GM23338 (cell line): ENCODE data around the gene KRTAP13-4. TPM values are rescaled to one million over a fixed set of nuclear protein-coding genes. Genes with fewer than 3 reads are reported as not detected.

ENCODE experiments used
- ATAC-seq: fragments of 200-7000 bp; cut with Tn5 transposase; 3 replicates; pipeline ENCODE4 v1.9.1; 2020
- DNase-seq: peaks from one replicate; pipeline ENCODE4 v3.0.0-alpha.2; 2015; ENCODE audit warnings: low spot score
- H2AFZ ChIP-seq: fragments of 200-600 bp; sonication (generic); 2 replicates; pipeline ENCODE4 v1.8.0; 2016; ENCODE audit warnings: antibody characterized with exemption, mild to moderate bottlenecking, moderate library complexity
- H3F3A ChIP-seq: fragments of 200-600 bp; sonication (generic); replicated peaks from 2 replicates; pipeline ENCODE4 v1.8.0; 2017; ENCODE audit warnings: antibody characterized with exemption, mixed run types, low read depth
- H3K27ac ChIP-seq: fragments of 200-600 bp; sonication (generic); 2 replicates; pipeline ENCODE4 v1.6.1; 2016; ENCODE audit warnings: low read depth
- H3K27me3 ChIP-seq: fragments of 200-600 bp; sonication (generic); 2 replicates; pipeline ENCODE4 v1.8.0; 2016; ENCODE audit warnings: mild to moderate bottlenecking, mixed run types, moderate library complexity; ENCODE audit not compliant: insufficient read depth
- H3K36me3 ChIP-seq: fragments of 200-600 bp; sonication (generic); 2 replicates; pipeline ENCODE4 v1.8.0; 2016; ENCODE audit warnings: mild to moderate bottlenecking; ENCODE audit not compliant: insufficient read depth
- H3K4me1 ChIP-seq: fragments of 200-600 bp; sonication (generic); 2 replicates; pipeline ENCODE4 v1.8.0; 2016; ENCODE audit warnings: mild to moderate bottlenecking, moderate library complexity; ENCODE audit not compliant: insufficient read depth
- H3K4me2 ChIP-seq: fragments of 200-600 bp; sonication (generic); 2 replicates; pipeline ENCODE4 v1.7.1; 2017; ENCODE audit warnings: mixed run types
- H3K4me3 ChIP-seq: fragments of 200-600 bp; sonication (generic); 2 replicates; pipeline ENCODE4 v1.6.1; 2016; ENCODE audit warnings: mixed run types
- H3K79me2 ChIP-seq: fragments of 200-600 bp; sonication (generic); replicated peaks from 2 replicates; pipeline ENCODE4 v1.8.0; 2017; ENCODE audit warnings: mild to moderate bottlenecking; ENCODE audit not compliant: insufficient read depth
- H3K9me2 ChIP-seq: fragments of 200-600 bp; sonication (generic); 2 replicates; pipeline ENCODE4 v1.8.0; 2017; ENCODE audit not compliant: insufficient read depth
- H4K20me1 ChIP-seq: fragments of 200-600 bp; sonication (generic); replicated peaks from 2 replicates; pipeline ENCODE4 v1.8.0; 2017; ENCODE audit warnings: mild to moderate bottlenecking; ENCODE audit not compliant: insufficient read depth
- H3K27ac Mint-ChIP-seq: 2 replicates; pipeline ENCODE4 v1.8.0; 2020; ENCODE audit warnings: inconsistent platforms, mild to moderate bottlenecking, moderate library complexity, mixed read lengths
- H3K27me3 Mint-ChIP-seq: 3 replicates; pipeline ENCODE4 v1.8.0; 2022; ENCODE audit warnings: low read depth, mild to moderate bottlenecking, moderate library complexity, mixed read lengths, inconsistent platforms; ENCODE audit not compliant: insufficient read depth, poor library complexity
- H3K36me3 Mint-ChIP-seq: 3 replicates; pipeline ENCODE4 v1.8.0; 2021; ENCODE audit warnings: low read depth, mild to moderate bottlenecking, inconsistent platforms, moderate library complexity, mixed read lengths
- H3K4me1 Mint-ChIP-seq: 3 replicates; pipeline ENCODE4 v1.8.0; 2020; ENCODE audit warnings: mild to moderate bottlenecking, inconsistent platforms, mixed read lengths
- H3K4me3 Mint-ChIP-seq: 3 replicates; pipeline ENCODE4 v1.8.0; 2021; ENCODE audit warnings: moderate library complexity, mild to moderate bottlenecking, inconsistent platforms, mixed read lengths
- H3K9me3 Mint-ChIP-seq: 3 replicates; pipeline ENCODE4 v1.8.0; 2020; ENCODE audit warnings: moderate library complexity, mild to moderate bottlenecking, inconsistent platforms, mixed read lengths
- CREB1 ChIP-seq: fragments of 250-450 bp; sonication (Bioruptor Pico); IDR thresholded peaks from 2 replicates; pipeline ENCODE4 v1.5.0; 2020; ENCODE audit warnings: low read depth, mild to moderate bottlenecking, moderate library complexity
- CTCF ChIP-seq, 2 experiments: fragments of 200-600 bp in 1 of 2; sonication (generic) in 1 of 2; conservative IDR thresholded peaks; 2 replicates each; pipeline versions ENCODE4 v1.5.1 to v1.6.1; 2016 to 2017; ENCODE audit warnings: antibody characterized with exemption in 2 of 2, low read depth in 2 of 2, mild to moderate bottlenecking in 2 of 2, moderate library complexity in 1 of 2
- ETS1 ChIP-seq: IDR thresholded peaks from 2 replicates; pipeline ENCODE4 v1.6.1; 2016; ENCODE audit warnings: antibody characterized with exemption
- EZH2 ChIP-seq: fragments of 200-600 bp; sonication (generic); IDR thresholded peaks from one replicate; pipeline ENCODE4 v1.8.0; 2017; ENCODE audit warnings: antibody characterized with exemption, mild to moderate bottlenecking, low read depth; ENCODE audit not compliant: unreplicated experiment
- EZH2phosphoT487 ChIP-seq: fragments of 200-600 bp; sonication (generic); IDR thresholded peaks from one replicate; pipeline ENCODE4 v1.8.1; 2018; ENCODE audit warnings: antibody characterized with exemption; ENCODE audit not compliant: unreplicated experiment
- JUNB ChIP-seq: IDR thresholded peaks from one replicate; pipeline ENCODE4 v1.6.1; 2016; ENCODE audit warnings: antibody characterized with exemption; ENCODE audit not compliant: unreplicated experiment
- NANOG ChIP-seq: IDR thresholded peaks from 2 replicates; pipeline ENCODE4 v1.6.1; 2016; ENCODE audit warnings: antibody characterized with exemption, borderline replicate concordance
- POLR2AphosphoS5 ChIP-seq: IDR thresholded peaks from 2 replicates; pipeline ENCODE4 v1.6.1; 2016; ENCODE audit warnings: antibody characterized with exemption, low read depth
- REST ChIP-seq: IDR thresholded peaks from one replicate; pipeline ENCODE4 v1.6.1; 2018; ENCODE audit warnings: antibody characterized with exemption; ENCODE audit not compliant: unreplicated experiment
- STAT1 ChIP-seq: IDR thresholded peaks from one replicate; pipeline ENCODE4 v1.6.1; 2016; ENCODE audit warnings: antibody characterized with exemption; ENCODE audit not compliant: unreplicated experiment
- ZNF114 ChIP-seq: fragments of 250-450 bp; sonication (Bioruptor Pico); IDR thresholded peaks from 2 replicates; pipeline ENCODE4 v1.5.0; 2020; ENCODE audit warnings: mild to moderate bottlenecking, moderate library complexity
- ZNF331 ChIP-seq: fragments of 250-450 bp; sonication (Bioruptor Pico); IDR thresholded peaks from 2 replicates; pipeline ENCODE4 v1.5.0; 2020; ENCODE audit warnings: low read depth, mild to moderate bottlenecking, moderate library complexity
- ZNF462 ChIP-seq: fragments of 250-450 bp; sonication (Bioruptor Pico); IDR thresholded peaks from 2 replicates; pipeline ENCODE4 v1.5.0; 2020; ENCODE audit warnings: mild to moderate bottlenecking, moderate library complexity
- polyA plus RNA-seq: library from polyadenylated mRNA; unstranded; fragments of >200 nt; fragmentation: Nextera tagmentation; extraction: Ambion mirVana; gene quantifications from 2 replicates; pipeline ENCODE4 v1.2.1, GENCODE V29; 2016
- total RNA-seq: library from RNA; depleted of rRNA; stranded (reverse); fragments of >200 nt; shearing (Covaris generic); gene quantifications from 2 replicates; pipeline ENCODE4 v1.2.3, GENCODE V29; 2014

Gene KRTAP13-4
- total and polyA plus RNA-seq, 2 experiments from 2014 or later, result not detected

GRCh38 chr21:30408782-30409494 is 21.1 kb upstream of the KRTAP13-4 start:
- H3K27ac ChIP-seq, result no peak overlapping the region
- H3K36me3 ChIP-seq, result no peaks in the 10 kb centered on the region
- TF ChIP-seq ZNF462 (CRISPR knock-in tag) (peak; percentile 66), JUNB (no peak), ETS1 (no peak), EZH2phosphoT487 (no peak), STAT1 (no peak), ZNF114 (no peak), CREB1 (CRISPR knock-in tag) (peak; percentile 83), ZNF331 (CRISPR knock-in tag) (no peak), REST (no peak), POLR2AphosphoS5 (no peak), CTCF (conservative IDR thresholded peaks at IDR 0.05; ENCODE audit: low read depth in 2 of 2) (peak; percentile 71 to 86), NANOG (no peak), EZH2 (no peak)
- H3K36me3 Mint-ChIP-seq, result no peaks in the 10 kb centered on the region; the same call in 2 of the 3 replicates
- peaks cover 2% of the 10 kb centered on the region; the same call in 1 of the 3 replicates for H3K4me1 Mint-ChIP-seq
- H3K9me2 ChIP-seq, result peaks cover 1% of the 10 kb centered on the region; the same call in 1 of the 2 replicates
- no peaks in the 10 kb centered on the region for H4K20me1 ChIP-seq
- peak overlapping the region; percentile 33; the same call in 1 of the 2 replicates for H2AFZ ChIP-seq
- ATAC-seq (peak; percentile 100), DNase-seq (peak; percentile 96)
- no peaks in the 10 kb centered on the region for H3K27me3 ChIP-seq
- H3K9me3 Mint-ChIP-seq, result peaks cover 5% of the 10 kb centered on the region
- peak overlapping the region; percentile 29; the same call in 1 of the 2 replicates for H3K4me2 ChIP-seq
- no peaks in the 10 kb centered on the region for H3K79me2 ChIP-seq
- H3K27ac Mint-ChIP-seq, result peak overlapping the region; percentile 91
- peak overlapping the region; percentile 45; the same call in 2 of the 3 replicates for H3K4me3 Mint-ChIP-seq
- 0 out of 2 replicates have a peak overlapping the region, but pooled peaks have one; percentile 18 for H3K4me3 ChIP-seq
- H3F3A ChIP-seq, result no peaks in the 10 kb centered on the region
- no peaks in the 10 kb centered on the region for H3K27me3 Mint-ChIP-seq
- no peaks in the 10 kb centered on the region for H3K4me1 ChIP-seq
